ENCODE data around the gene PIMREG.

- no peak for TF ChIP-seq CTCF (conservative IDR thresholded peaks at IDR 0.05)
- TF ChIP-seq EZH2 (IDR thresholded peaks at IDR 0.05; ENCODE audit: low read depth) = no peak
These were observed 4.2 kb downstream of the PIMREG start for GRCh38 chr17:6448473-6448872.
